Renal cortex interstitium (tissue), 3 donors: ENCODE measurements around the gene AMY1B. TPM values are rescaled to one million over a fixed set of nuclear protein-coding genes. Genes with fewer than 3 reads are reported as not detected.

Experiments
- polyA plus RNA-seq, 3 donors: library from polyadenylated mRNA; unstranded; fragments of 120-200 nt; gene quantifications; one replicate each; pipeline ENCODE4 v1.2.1, GENCODE V29; 2013; ENCODE audit not compliant: insufficient read length in 3 of 3

AMY1B gene
- polyA plus RNA-seq, 3 donors = not detected

Other genes starting within 250 kb of the AMY1B start
- gene RNPC3, start 170.5 kb downstream of the AMY1B start, polyA plus RNA-seq = 100 to 1,000 TPM in 1 of 3 donors, 10 to 100 TPM in 2; 40.0 to 110 (median 47.5) TPM
- gene AMY2B, start 124.6 kb downstream of the AMY1B start, polyA plus RNA-seq = 10 to 100 TPM; 23.3 to 66.4 (median 32.7) TPM
- gene AMY2A, start 78.8 kb downstream of the AMY1B start, polyA plus RNA-seq = under 1 TPM in 2 of 3 donors, not detected in 1; 0.21 to 0.30 TPM
- not detected for gene AMY1A, start 40.5 kb downstream of the AMY1B start, polyA plus RNA-seq
- gene AMY1C, start 53.7 kb upstream of the AMY1B start, polyA plus RNA-seq = not detected